K562 (cell line): ENCODE results near the gene RNF31. TPM values are rescaled to one million over a fixed set of nuclear protein-coding genes. Genes with fewer than 3 reads are reported as not detected.

ENCODE experiments used
- CHD2 ChIP-seq: IDR thresholded peaks from 2 replicates; pipeline ENCODE4 v1.6.1; 2011; ENCODE audit warnings: low read depth, low read length
- EWSR1 ChIP-seq: fragments of 450-650 bp; IDR thresholded peaks from 2 replicates; pipeline ENCODE4 v1.6.1; 2018; ENCODE audit warnings: borderline replicate concordance, mild to moderate bottlenecking, low read depth, moderate library complexity; ENCODE audit not compliant: partially characterized antibody
- HCFC1 ChIP-seq: IDR thresholded peaks from 2 replicates; pipeline ENCODE4 v1.6.1; 2012; ENCODE audit warnings: low read depth, low read length, improper control_type of control experiment
- PHB2 ChIP-seq: fragments of 450-650 bp; IDR thresholded peaks from 2 replicates; pipeline ENCODE4 v1.6.1; 2017; ENCODE audit warnings: low read depth
- PURB ChIP-seq: sonication (generic); formaldehyde crosslinking; IDR thresholded peaks from 2 replicates; pipeline ENCODE4 v1.9.0; 2021; ENCODE audit warnings: low read depth, mild to moderate bottlenecking, missing genetic modification reagents
- SMARCE1 ChIP-seq: fragments of 450-650 bp; IDR thresholded peaks from 2 replicates; pipeline ENCODE4 v1.7.1; 2016; ENCODE audit warnings: mild to moderate bottlenecking
- SP2 ChIP-seq: IDR thresholded peaks from 2 replicates; pipeline ENCODE4 v1.6.1; 2011; ENCODE audit warnings: mild to moderate bottlenecking, low read depth, low read length, moderate library complexity; ENCODE audit not compliant: poor library complexity, severe bottlenecking; ENCODE audit errors: extremely low read depth
- TBP ChIP-seq: optimal IDR thresholded peaks from 2 replicates; pipeline ENCODE3; 2011; ENCODE audit warnings: low read depth, low read length, improper control_type of control experiment
- TEAD1 ChIP-seq, 2 experiments: fragments of 450-650 bp in 1 of 2; sonication (generic) in 1 of 2; formaldehyde crosslinking; IDR thresholded peaks; 2 replicates each; pipeline versions ENCODE4 v1.4.0 to v1.8.0; 2020 to 2022; ENCODE audit warnings: mild to moderate bottlenecking in 2 of 2, missing genetic modification reagents in 1 of 2
- XRCC3 ChIP-seq: fragments of 450-650 bp; IDR thresholded peaks from 2 replicates; pipeline ENCODE4 v1.6.1; 2017; ENCODE audit warnings: mild to moderate bottlenecking, moderate library complexity
- ZBTB9 ChIP-seq: fragments of 450-650 bp; formaldehyde crosslinking; IDR thresholded peaks from 2 replicates; pipeline ENCODE4 v1.4.0; 2020; ENCODE audit warnings: mild to moderate bottlenecking, moderate library complexity
- ZNF212 ChIP-seq: fragments of 450-650 bp; formaldehyde crosslinking; IDR thresholded peaks from 2 replicates; pipeline ENCODE4 v1.4.0; 2020; ENCODE audit warnings: mild to moderate bottlenecking
- ZNF280A ChIP-seq: fragments of 450-650 bp; IDR thresholded peaks from 2 replicates; pipeline ENCODE4 v1.6.1; 2018; ENCODE audit warnings: mild to moderate bottlenecking, low read depth; ENCODE audit not compliant: partially characterized antibody
- ZNF449 ChIP-seq: fragments of 250-450 bp; sonication (Bioruptor Pico); IDR thresholded peaks from 2 replicates; pipeline ENCODE4 v1.8.0; 2022; ENCODE audit warnings: moderate library complexity, mild to moderate bottlenecking, inconsistent platforms
- polyA plus RNA-seq, 8 experiments: library from polyadenylated mRNA; depleted of rRNA in 4 of 8; stranded (reverse) in 5 of 8; unstranded in 3 of 8; fragments of >200 nt; fragmentation: Nextera tagmentation in 2 of 8; fragmentation: Illumina TruSeq in 1 of 8; extraction: Ambion mirVana in 2 of 8; extraction: Trizol in 1 of 8; gene quantifications; 2 replicates each; pipeline versions ENCODE4 v1.2.1 to v1.2.3, GENCODE V29; 2011 to 2014; ENCODE audit warnings: inconsistent platforms in 1 of 8, missing spikeins in 1 of 8
- total RNA-seq, 7 experiments: library from RNA; depleted of rRNA in 6 of 7; stranded (reverse); fragments of >200 nt in 6 of 7; fragmentation: Illumina TruSeq in 2 of 7; extraction: Trizol in 2 of 7; gene quantifications; 2 replicates each; pipeline versions ENCODE4 v1.2.1 to v1.2.3, GENCODE V29; 2011 to 2021; ENCODE audit warnings: low replicate concordance in 1 of 7
- TF ChIP-seq, protein P1 (sequence below): fragments of 450-650 bp; IDR thresholded peaks from 2 replicates; pipeline ENCODE4 v1.6.1; 2016
- TF ChIP-seq, protein P2 (sequence below): sonication (generic); formaldehyde crosslinking; IDR thresholded peaks from 2 replicates; pipeline ENCODE4 v1.8.1; 2022; ENCODE audit warnings: missing genetic modification reagents
- TF ChIP-seq, protein P3 (sequence below): fragments of 250-450 bp; sonication (Bioruptor Pico); IDR thresholded peaks from 2 replicates; pipeline ENCODE4 v1.5.0; 2021; ENCODE audit warnings: mild to moderate bottlenecking, moderate library complexity

RNF31 gene
- total and polyA plus RNA-seq, 9 of the 15 experiments (the other 6 are each of a cell fraction or from before 2014, with no cell fraction given) = 3.1 to 47.6 (median 19.1) TPM

DNA sequence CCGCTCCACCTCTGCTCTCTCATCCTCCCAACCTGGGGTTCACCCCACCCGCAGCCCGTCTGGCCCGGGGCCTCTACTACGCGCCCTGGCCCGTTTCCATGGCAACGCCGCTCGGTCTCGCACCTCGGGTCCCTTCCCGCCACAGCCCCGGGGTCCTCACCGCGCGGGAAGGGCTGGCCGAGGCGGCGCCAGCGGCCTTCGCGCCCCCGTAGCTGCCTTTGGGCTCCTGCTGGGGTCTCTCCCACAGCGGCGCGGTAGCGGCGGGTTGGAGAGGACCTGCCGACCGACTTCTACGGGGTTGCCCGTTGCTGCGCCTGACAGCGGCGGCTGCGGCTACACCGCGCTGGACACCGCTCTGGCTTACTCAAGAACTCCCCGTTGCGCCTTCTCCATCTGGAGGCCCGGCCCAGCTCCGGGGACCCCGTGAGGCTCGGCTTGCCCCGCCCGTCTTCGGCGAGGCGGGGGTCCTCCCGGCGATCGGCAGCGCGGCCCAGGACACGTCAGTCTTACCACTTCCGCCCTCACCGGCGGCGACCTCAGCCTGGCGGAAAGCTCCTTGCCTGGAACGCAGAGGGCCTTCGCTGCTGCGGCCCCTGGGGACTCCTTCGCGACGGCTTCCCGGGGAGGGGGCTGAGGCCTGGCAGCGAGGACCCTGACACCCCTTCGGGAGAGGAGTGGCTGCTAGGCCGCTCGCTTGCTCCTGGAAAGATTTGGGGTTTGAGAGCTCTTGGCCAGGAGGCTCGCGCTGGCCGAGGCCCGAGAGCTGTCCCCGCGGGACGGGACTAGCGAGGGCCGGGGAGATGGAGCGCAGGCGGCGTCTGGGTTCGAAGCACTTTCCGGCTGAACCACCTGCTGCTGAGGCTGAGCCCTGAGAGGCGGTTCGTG lies 48.1 kb downstream of the RNF31 start, which contains the start of gene TM9SF1 (continued):
- TF ChIP-seq, protein P1, sequence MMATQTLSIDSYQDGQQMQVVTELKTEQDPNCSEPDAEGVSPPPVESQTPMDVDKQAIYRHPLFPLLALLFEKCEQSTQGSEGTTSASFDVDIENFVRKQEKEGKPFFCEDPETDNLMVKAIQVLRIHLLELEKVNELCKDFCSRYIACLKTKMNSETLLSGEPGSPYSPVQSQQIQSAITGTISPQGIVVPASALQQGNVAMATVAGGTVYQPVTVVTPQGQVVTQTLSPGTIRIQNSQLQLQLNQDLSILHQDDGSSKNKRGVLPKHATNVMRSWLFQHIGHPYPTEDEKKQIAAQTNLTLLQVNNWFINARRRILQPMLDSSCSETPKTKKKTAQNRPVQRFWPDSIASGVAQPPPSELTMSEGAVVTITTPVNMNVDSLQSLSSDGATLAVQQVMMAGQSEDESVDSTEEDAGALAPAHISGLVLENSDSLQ = peak; percentile 71
- peak; percentile 72 for TF ChIP-seq TBP
- no peak for TF ChIP-seq EWSR1
- peak; percentile 84 for TF ChIP-seq HCFC1
- no peak for TF ChIP-seq CHD2
- no peak for TF ChIP-seq ZNF280A
- TF ChIP-seq, protein P2, sequence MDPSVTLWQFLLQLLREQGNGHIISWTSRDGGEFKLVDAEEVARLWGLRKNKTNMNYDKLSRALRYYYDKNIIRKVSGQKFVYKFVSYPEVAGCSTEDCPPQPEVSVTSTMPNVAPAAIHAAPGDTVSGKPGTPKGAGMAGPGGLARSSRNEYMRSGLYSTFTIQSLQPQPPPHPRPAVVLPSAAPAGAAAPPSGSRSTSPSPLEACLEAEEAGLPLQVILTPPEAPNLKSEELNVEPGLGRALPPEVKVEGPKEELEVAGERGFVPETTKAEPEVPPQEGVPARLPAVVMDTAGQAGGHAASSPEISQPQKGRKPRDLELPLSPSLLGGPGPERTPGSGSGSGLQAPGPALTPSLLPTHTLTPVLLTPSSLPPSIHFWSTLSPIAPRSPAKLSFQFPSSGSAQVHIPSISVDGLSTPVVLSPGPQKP (CRISPR knock-in tag) = no peak
- no peak for TF ChIP-seq XRCC3
- TF ChIP-seq SP2 = no peak
- TF ChIP-seq ZNF449 (CRISPR knock-in tag) = no peak
- TF ChIP-seq SMARCE1 = no peak
- peak; percentile 72 for TF ChIP-seq ZBTB9
- TF ChIP-seq, protein P3, sequence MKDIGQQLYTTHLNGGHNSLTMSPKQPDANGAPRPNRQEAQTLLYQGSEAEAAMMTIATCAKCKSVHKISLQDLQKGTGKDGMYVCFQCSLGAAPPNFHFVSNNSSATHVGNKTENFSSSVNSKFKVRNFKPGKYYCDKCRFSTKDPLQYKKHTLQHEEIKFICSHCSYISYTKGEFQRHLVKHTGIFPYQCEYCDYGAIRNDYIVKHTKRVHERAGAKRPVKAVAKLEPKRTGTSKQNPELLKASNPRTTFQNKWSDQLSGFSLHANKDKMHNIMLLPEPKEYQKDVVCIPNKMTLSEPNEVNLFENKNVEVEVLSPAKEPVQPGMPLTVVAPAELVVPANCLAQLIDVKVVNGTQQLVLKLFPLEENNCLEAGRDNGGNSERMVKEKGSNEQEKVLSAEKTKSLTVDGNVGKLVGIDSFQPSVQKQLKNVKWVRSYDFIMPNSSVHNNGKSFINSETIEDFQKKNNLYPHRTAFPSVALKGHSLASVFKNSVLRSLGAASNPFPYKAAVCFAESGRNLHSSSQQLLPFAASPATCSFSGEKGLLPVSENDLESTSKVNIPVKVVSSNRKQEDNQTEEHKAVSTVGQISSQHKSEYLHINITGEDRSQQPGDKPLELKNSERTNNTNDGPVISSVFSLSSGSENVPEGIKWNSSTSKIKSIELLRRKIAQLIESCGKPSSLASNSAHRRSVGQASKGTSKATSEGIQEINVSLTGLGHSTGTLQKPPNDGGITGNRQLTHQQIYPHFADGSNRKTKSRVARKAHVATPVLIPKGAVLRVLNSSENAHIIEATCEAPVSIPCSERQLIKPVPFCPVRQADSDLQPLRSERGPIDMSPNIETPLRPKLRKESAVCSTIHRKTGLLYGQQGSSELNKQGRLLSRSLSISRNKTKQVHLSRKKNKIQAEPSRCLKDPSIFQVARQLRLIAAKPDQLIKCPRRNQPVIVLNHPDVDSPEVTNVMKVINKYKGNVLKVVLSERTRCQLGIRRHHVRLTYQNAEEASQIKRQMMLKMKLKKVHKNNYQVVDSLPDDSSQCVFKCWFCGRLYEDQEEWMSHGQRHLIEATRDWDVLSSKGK (CRISPR knock-in tag) = no peak
- peak; percentile 22 to 50; a peak in 2 of 4 replicates for TF ChIP-seq TEAD1 (CRISPR knock-in tag; IDR thresholded peaks at IDR 0.05)
- no peak for TF ChIP-seq PURB (CRISPR knock-in tag)
- no peak for TF ChIP-seq ZNF212 (CRISPR knock-in tag)
- no peak for TF ChIP-seq PHB2
